Gastroesophageal sphincter (tissue), 4 donors: Measurements from ENCODE around the gene CCDC51. TPM values are rescaled to one million over a fixed set of nuclear protein-coding genes. Genes with fewer than 3 reads are reported as not detected.

Experiments used
- ATAC-seq: fragments of 150-250 bp; one replicate; pipeline ENCODE4 v1.9.1; 2016; ENCODE audit warnings: mild to moderate bottlenecking, moderate library complexity
- H3K27ac ChIP-seq, 4 donors: fragments of 200-600 bp; sonication (generic) in 3 of 4; 1 replicate in 3 of 4; 2 replicates in 1 of 4; pipeline ENCODE4 v1.5.1; 2016 to 2019
- H3K27me3 ChIP-seq: fragments of 200-600 bp; sonication (generic); one replicate; pipeline ENCODE4 v1.5.1; 2019
- H3K36me3 ChIP-seq, 2 donors: fragments of 200-600 bp; sonication (generic); one replicate each; pipeline ENCODE4 v1.5.1; 2019; ENCODE audit warnings: control low read depth in 1 of 2
- H3K4me1 ChIP-seq, 3 donors: fragments of 200-600 bp; sonication (generic); 1 replicate in 2 of 3; 2 replicates in 1 of 3; pipeline ENCODE4 v1.5.1; 2016 to 2019; ENCODE audit warnings: control low read depth in 2 of 3
- H3K4me3 ChIP-seq, 2 donors: fragments of 200-600 bp; sonication (generic); one replicate each; pipeline ENCODE4 v1.5.1; 2019; ENCODE audit warnings: mild to moderate bottlenecking in 1 of 2, moderate library complexity in 1 of 2
- H3K9me3 ChIP-seq, 3 donors: fragments of 200-600 bp; sonication (generic); one replicate each; pipeline ENCODE4 v1.5.1; 2017 to 2019; ENCODE audit warnings: control low read depth in 2 of 3
- CTCF ChIP-seq, 4 experiments: fragments of 200-600 bp in 2 of 4; fragments of 450-650 bp in 2 of 4; sonication (generic) in 1 of 4; IDR thresholded peaks; one replicate each; pipeline ENCODE4 v1.5.1; 2017 to 2019; ENCODE audit warnings: antibody characterized with exemption in 4 of 4, mild to moderate bottlenecking in 2 of 4, moderate library complexity in 2 of 4
- EP300 ChIP-seq: sonication (generic); formaldehyde crosslinking; IDR thresholded peaks from one replicate; pipeline ENCODE4 v1.6.1; 2017; ENCODE audit warnings: antibody characterized with exemption, mild to moderate bottlenecking
- POLR2A ChIP-seq, 2 donors: fragments of 450-650 bp; IDR thresholded peaks; one replicate each; pipeline ENCODE4 v1.6.1; 2017; ENCODE audit warnings: antibody characterized with exemption in 2 of 2, mild to moderate bottlenecking in 2 of 2, moderate library complexity in 1 of 2
- POLR2AphosphoS5 ChIP-seq: sonication (generic); formaldehyde crosslinking; IDR thresholded peaks from one replicate; pipeline ENCODE4 v1.6.1; 2017; ENCODE audit warnings: antibody characterized with exemption
- WGBS, 2 donors: methylation state at CpG; one replicate each; pipeline ENCODE4 v1.1.5; 2018; ENCODE audit warnings: low coverage in 1 of 2; 5-methylcytosine and 5-hydroxymethylcytosine counted together
- total RNA-seq, 4 donors: library from RNA; depleted of rRNA; stranded (reverse); fragments of >200 nt; gene quantifications; one replicate each; pipeline ENCODE4 v1.1.0, GENCODE V29; 2016

CCDC51 gene
- total RNA-seq, 4 donors from 2014 or later: 10.2 to 32.6 (median 26.3) TPM

GRCh38 chr3:48397767-48398681 lies 41.9 kb downstream of the CCDC51 start:
- Histone ChIP-seq H3K9me3 (no peaks in the 10 kb centered on the region), H3K36me3 (no peaks in the 10 kb centered on the region), H3K27me3 (peaks cover 5% of the 10 kb centered on the region), H3K27ac (no peak overlapping the region), H3K4me1 (peaks cover 6 to 22% (median 15%) of the 10 kb centered on the region in 3 donors), H3K4me3 (no peak overlapping the region)
- ATAC-seq: no peak
- no peak for TF ChIP-seq POLR2AphosphoS5
- no peak for TF ChIP-seq EP300
- no peak for TF ChIP-seq POLR2A (IDR thresholded peaks at IDR 0.05)
- 63 to 85% methylated on average over 3 to 5 of the region's 9 CpGs for whole genome bisulfite sequencing, 2 donors

GRCh38 chr3:48395714-48396113 lies 44.2 kb downstream of the CCDC51 start:
- ATAC-seq: no peak
- 73 to 85% methylated on average over 2 to 3 of the region's 3 CpGs for WGBS, 2 donors
- H3K27me3 ChIP-seq: peaks cover 9% of the 10 kb centered on the region

GRCh38 chr3:48394391-48394790 lies 45.5 kb downstream of the CCDC51 start:
- no peak for ATAC-seq
- Histone ChIP-seq H3K4me3 (no peak overlapping the region), H3K27ac (no peak overlapping the region), H3K9me3 (no peaks in the 10 kb centered on the region), H3K27me3 (peaks cover 9% of the 10 kb centered on the region), H3K4me1 (no peaks in the 10 kb centered on the region), H3K36me3 (no peaks in the 10 kb centered on the region)
- TF ChIP-seq POLR2AphosphoS5 (no peak), EP300 (no peak), POLR2A (IDR thresholded peaks at IDR 0.05) (no peak), CTCF (IDR thresholded peaks at IDR 0.05) (no peak)
- 82 to 86% methylated on average over 2 of the region's 2 CpGs for WGBS, 2 donors

More at GRCh38 chr3:48395714-48396113, 44.2 kb downstream of the CCDC51 start:
- H3K4me3 ChIP-seq: no peak overlapping the region
- no peaks in the 10 kb centered on the region for H3K9me3 ChIP-seq
- no peaks in the 10 kb centered on the region for H3K36me3 ChIP-seq
- no peaks in the 10 kb centered on the region for H3K4me1 ChIP-seq
- TF ChIP-seq POLR2AphosphoS5 (no peak), EP300 (no peak), POLR2A (IDR thresholded peaks at IDR 0.05) (no peak), CTCF (IDR thresholded peaks at IDR 0.05) (no peak)
- H3K27ac ChIP-seq: no peak overlapping the region

GRCh38 chr3:48388966-48389365 lies 51.0 kb downstream of the CCDC51 start:
- H3K9me3 ChIP-seq: peaks cover 0 to 7% (median 0%) of the 10 kb centered on the region in 3 donors
- WGBS, 2 donors: 57 to 69% methylated on average over 2 of the region's 2 CpGs
- no peak for ATAC-seq
- H3K27ac ChIP-seq: no peak overlapping the region
- H3K4me1 ChIP-seq: no peaks in the 10 kb centered on the region
- H3K36me3 ChIP-seq: no peaks in the 10 kb centered on the region
- peaks cover 15% of the 10 kb centered on the region for H3K27me3 ChIP-seq
- TF ChIP-seq POLR2AphosphoS5 (no peak), CTCF (IDR thresholded peaks at IDR 0.05) (no peak), POLR2A (IDR thresholded peaks at IDR 0.05) (no peak), EP300 (no peak)
- H3K4me3 ChIP-seq: no peak overlapping the region

- Histone ChIP-seq H3K36me3 (no peaks in the 10 kb centered on the region), H3K27me3 (peaks cover 6% of the 10 kb centered on the region), H3K27ac (no peak overlapping the region), H3K9me3 (peaks cover 0 to 7% (median 0%) of the 10 kb centered on the region in 3 donors), H3K4me1 (no peaks in the 10 kb centered on the region), H3K4me3 (no peak overlapping the region)
- no peak for ATAC-seq
- TF ChIP-seq CTCF (IDR thresholded peaks at IDR 0.05): no peak
- TF ChIP-seq POLR2A (IDR thresholded peaks at IDR 0.05): no peak
- no peak for TF ChIP-seq POLR2AphosphoS5
- no peak for TF ChIP-seq EP300
These were observed 52.3 kb downstream of the CCDC51 start for GRCh38 chr3:48387634-48388033.

Other genes with a start within 250 kb of the CCDC51 start
- gene CAMP, start 216.6 kb downstream of the CCDC51 start, total RNA-seq: not detected
- 10 to 100 TPM in 1 of 4 donors, 1 to 10 TPM in 3; 5.8 to 16.2 (median 8.0) TPM for gene ZNF589, start 199.0 kb downstream of the CCDC51 start, total RNA-seq
- gene NME6, start 138.8 kb downstream of the CCDC51 start, total RNA-seq: 10 to 100 TPM; 19.9 to 32.7 (median 29.5) TPM
- not detected for gene SPINK8, start 106.5 kb downstream of the CCDC51 start, total RNA-seq
- gene FBXW12, start 67.9 kb downstream of the CCDC51 start, total RNA-seq: not detected
- gene PLXNB1, start 10.0 kb downstream of the CCDC51 start, total RNA-seq: 100 to 1,000 TPM; 125 to 186 (median 147) TPM
- 100 to 1,000 TPM; 200 to 329 (median 260) TPM for gene TMA7, start 138 bp upstream of the CCDC51 start, total RNA-seq
- gene ATRIP, start 6.6 kb upstream of the CCDC51 start, total RNA-seq: 1 to 10 TPM; 3.0 to 6.8 (median 5.2) TPM
- gene SHISA5, start 64.1 kb upstream of the CCDC51 start, total RNA-seq: 100 to 1,000 TPM in 3 of 4 donors, 10 to 100 TPM in 1; 98.2 to 191 (median 122) TPM
- gene PFKFB4, start 116.7 kb upstream of the CCDC51 start, total RNA-seq: 1 to 10 TPM; 1.8 to 2.9 (median 2.4) TPM
- gene UCN2, start 123.7 kb upstream of the CCDC51 start, total RNA-seq: under 1 TPM in 1 of 4 donors, not detected in 3; 0.19 TPM
- 1 to 10 TPM; 1.7 to 3.9 (median 1.9) TPM for gene COL7A1, start 155.2 kb upstream of the CCDC51 start, total RNA-seq
- gene UQCRC1, start 169.5 kb upstream of the CCDC51 start, total RNA-seq: 100 to 1,000 TPM; 195 to 346 (median 302) TPM
- not detected for gene TMEM89, start 181.7 kb upstream of the CCDC51 start, total RNA-seq
- gene SLC26A6, start 195.3 kb upstream of the CCDC51 start, total RNA-seq: 10 to 100 TPM in 2 of 4 donors, 1 to 10 TPM in 2; 7.4 to 21.8 (median 10.7) TPM
- 1 to 10 TPM in 1 of 4 donors, under 1 TPM in 3; 0.40 to 1.0 (median 0.66) TPM for gene CELSR3, start 222.8 kb upstream of the CCDC51 start, total RNA-seq
- 10 to 100 TPM; 19.0 to 32.5 (median 21.1) TPM for gene NCKIPSD, start 245.8 kb upstream of the CCDC51 start, total RNA-seq